ENCODE measurements around the gene ICA1.

DNA sequence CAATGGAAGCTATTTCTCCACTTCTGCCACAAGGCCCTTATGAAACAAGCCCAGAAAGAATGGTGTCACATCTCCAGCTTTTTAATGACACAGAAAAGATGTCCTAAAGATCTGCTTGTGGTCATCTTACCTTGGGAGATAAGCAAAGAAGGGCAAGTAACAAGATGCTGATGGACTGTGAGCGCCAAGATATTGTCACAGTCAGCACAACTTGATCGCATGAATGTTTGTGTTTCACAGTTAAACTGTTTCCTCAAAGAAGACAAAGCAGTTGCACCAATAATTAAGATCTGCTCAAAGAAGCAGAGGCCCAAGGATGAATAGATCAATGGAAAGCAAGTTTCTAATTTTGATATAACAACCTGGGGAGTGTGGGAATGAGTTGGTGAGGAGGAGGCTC is 15.9 kb downstream of the ICA1 start:
- TF ChIP-seq, protein P1, sequence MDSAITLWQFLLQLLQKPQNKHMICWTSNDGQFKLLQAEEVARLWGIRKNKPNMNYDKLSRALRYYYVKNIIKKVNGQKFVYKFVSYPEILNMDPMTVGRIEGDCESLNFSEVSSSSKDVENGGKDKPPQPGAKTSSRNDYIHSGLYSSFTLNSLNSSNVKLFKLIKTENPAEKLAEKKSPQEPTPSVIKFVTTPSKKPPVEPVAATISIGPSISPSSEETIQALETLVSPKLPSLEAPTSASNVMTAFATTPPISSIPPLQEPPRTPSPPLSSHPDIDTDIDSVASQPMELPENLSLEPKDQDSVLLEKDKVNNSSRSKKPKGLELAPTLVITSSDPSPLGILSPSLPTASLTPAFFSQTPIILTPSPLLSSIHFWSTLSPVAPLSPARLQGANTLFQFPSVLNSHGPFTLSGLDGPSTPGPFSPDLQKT (IDR thresholded peaks at IDR 0.05; ENCODE audit: borderline replicate concordance, low read depth, low read length): no peak
- TF ChIP-seq, protein P2, sequence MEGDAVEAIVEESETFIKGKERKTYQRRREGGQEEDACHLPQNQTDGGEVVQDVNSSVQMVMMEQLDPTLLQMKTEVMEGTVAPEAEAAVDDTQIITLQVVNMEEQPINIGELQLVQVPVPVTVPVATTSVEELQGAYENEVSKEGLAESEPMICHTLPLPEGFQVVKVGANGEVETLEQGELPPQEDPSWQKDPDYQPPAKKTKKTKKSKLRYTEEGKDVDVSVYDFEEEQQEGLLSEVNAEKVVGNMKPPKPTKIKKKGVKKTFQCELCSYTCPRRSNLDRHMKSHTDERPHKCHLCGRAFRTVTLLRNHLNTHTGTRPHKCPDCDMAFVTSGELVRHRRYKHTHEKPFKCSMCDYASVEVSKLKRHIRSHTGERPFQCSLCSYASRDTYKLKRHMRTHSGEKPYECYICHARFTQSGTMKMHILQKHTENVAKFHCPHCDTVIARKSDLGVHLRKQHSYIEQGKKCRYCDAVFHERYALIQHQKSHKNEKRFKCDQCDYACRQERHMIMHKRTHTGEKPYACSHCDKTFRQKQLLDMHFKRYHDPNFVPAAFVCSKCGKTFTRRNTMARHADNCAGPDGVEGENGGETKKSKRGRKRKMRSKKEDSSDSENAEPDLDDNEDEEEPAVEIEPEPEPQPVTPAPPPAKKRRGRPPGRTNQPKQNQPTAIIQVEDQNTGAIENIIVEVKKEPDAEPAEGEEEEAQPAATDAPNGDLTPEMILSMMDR (tag by site-specific recombination; IDR thresholded peaks at IDR 0.05): no peak

All from HEK293 (cell line).